Activated B cell treated with CpG ODN at 0.5 μM for 24 hours (primary cell): Measurements from ENCODE around the gene KLC1. TPM values are rescaled to one million over a fixed set of nuclear protein-coding genes. Genes with fewer than 3 reads are reported as not detected.
A peak's percentile ranks its signal among the peaks of the same experiment; 100 is the strongest.

Experiments
- ATAC-seq: fragments of 200-7000 bp; cut with Tn5 transposase; one replicate; pipeline ENCODE4 v1.10.0; 2021; ENCODE audit warnings: low read depth, mild to moderate bottlenecking, moderate library complexity
- CTCF ChIA-PET: fragments of 350-600 bp; sonication (Branson Sonifier 250); formaldehyde crosslinking; loops from one replicate; lab custom pipeline; 2021; ENCODE audit warnings: antibody characterized with exemption; lab: Charles Lee
- POLR2A ChIA-PET: fragments of 350-600 bp; sonication (Branson Sonifier 250); formaldehyde crosslinking; loops from one replicate; lab custom pipeline; 2021; ENCODE audit warnings: antibody characterized with exemption; lab: Charles Lee
- DNase-seq: peaks from one replicate; pipeline ENCODE4 v3.0.0; 2022
- H3K27ac Mint-ChIP-seq: one replicate; pipeline ENCODE4 v1.8.0; 2020; ENCODE audit warnings: mixed read lengths
- H3K27me3 Mint-ChIP-seq: one replicate; pipeline ENCODE4 v1.8.0; 2021; ENCODE audit warnings: mixed read lengths
- H3K36me3 Mint-ChIP-seq: one replicate; pipeline ENCODE4 v1.8.0; 2021; ENCODE audit warnings: low read depth, mixed read lengths
- H3K4me1 Mint-ChIP-seq: one replicate; pipeline ENCODE4 v1.8.0; 2021; ENCODE audit warnings: mixed read lengths
- H3K4me3 Mint-ChIP-seq: one replicate; pipeline ENCODE4 v1.8.0; 2020; ENCODE audit warnings: mild to moderate bottlenecking, mixed read lengths
- H3K9me3 Mint-ChIP-seq: one replicate; pipeline ENCODE4 v1.8.0; 2020; ENCODE audit warnings: mixed read lengths
- intact Hi-C: fragments of 100-400 bp; cut with micrococcal nuclease; formaldehyde crosslinking; loops from one replicate; pipeline ENCODE4 v1.15.1; 2024
- total RNA-seq: library from RNA; stranded (reverse); gene quantifications from 2 replicates; pipeline ENCODE4 v1.2.3, GENCODE V29; 2022
- TF ChIP-seq, protein P1 (sequence below): fragments of 200-600 bp; IDR thresholded peaks from one replicate; pipeline ENCODE4 v1.8.0; 2022; ENCODE audit warnings: antibody characterized with exemption, mild to moderate bottlenecking

Gene KLC1
- total RNA-seq, 1 donor from 2014 or later = 153 TPM

DNA sequence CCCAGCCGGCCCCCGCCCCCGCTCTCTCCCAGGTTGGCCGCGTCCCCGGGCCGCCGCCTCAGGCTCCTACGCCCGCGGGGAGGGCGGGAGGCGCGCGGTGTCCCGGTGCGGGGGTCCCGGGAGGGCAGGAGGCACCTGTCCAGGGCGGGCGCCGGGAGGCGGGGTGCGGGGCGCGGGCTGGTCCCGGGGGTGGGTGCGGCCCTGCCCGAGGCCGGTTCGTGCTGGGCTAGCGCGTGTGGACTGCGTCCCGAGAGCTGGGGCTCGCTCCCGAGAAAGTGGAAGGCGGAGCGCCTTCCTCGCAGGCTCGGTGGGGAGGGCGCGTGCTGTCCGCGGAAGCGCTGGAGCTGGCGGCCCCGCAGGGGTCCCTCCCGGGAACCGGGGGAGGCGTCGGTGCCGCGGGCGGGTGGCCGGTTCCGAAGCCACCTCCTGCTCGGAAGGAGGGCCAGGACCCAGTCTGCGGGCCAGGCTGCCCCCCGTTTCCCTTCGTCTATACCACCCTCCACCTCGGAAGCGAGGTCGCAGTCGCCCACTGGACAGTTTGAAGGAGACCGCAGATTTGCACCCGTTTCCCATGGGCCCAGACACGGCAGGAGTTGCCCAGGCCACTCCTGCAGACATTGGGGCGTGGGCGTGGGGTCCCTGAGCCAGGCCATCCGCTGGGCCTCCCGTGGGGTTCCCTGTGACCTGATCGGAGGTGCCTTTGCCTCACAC is 87.2 kb downstream of the KLC1 start:
- no peaks in the 10 kb centered on the region for H3K27me3 Mint-ChIP-seq
- H3K27ac Mint-ChIP-seq = no peak overlapping the region
- CTCF ChIA-PET = no interaction called here
- ATAC-seq = no peak
- no peaks in the 10 kb centered on the region for H3K9me3 Mint-ChIP-seq
- H3K36me3 Mint-ChIP-seq = peaks cover 4% of the 10 kb centered on the region
- TF ChIP-seq, protein P1, sequence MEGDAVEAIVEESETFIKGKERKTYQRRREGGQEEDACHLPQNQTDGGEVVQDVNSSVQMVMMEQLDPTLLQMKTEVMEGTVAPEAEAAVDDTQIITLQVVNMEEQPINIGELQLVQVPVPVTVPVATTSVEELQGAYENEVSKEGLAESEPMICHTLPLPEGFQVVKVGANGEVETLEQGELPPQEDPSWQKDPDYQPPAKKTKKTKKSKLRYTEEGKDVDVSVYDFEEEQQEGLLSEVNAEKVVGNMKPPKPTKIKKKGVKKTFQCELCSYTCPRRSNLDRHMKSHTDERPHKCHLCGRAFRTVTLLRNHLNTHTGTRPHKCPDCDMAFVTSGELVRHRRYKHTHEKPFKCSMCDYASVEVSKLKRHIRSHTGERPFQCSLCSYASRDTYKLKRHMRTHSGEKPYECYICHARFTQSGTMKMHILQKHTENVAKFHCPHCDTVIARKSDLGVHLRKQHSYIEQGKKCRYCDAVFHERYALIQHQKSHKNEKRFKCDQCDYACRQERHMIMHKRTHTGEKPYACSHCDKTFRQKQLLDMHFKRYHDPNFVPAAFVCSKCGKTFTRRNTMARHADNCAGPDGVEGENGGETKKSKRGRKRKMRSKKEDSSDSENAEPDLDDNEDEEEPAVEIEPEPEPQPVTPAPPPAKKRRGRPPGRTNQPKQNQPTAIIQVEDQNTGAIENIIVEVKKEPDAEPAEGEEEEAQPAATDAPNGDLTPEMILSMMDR = no peak
- DNase-seq = no peak
- POLR2A ChIA-PET = interaction anchor here (0.5 to 1.5 kb wide), 7 partner anchors 11 to 1399 kb away, joined by 3 to 7 read pairs (median 4); partner anchors contain the start of gene KLC1
- peak overlapping the region; percentile 81 for H3K4me3 Mint-ChIP-seq
- intact Hi-C loops = loop anchor here (10.0 kb wide), 1 partner anchor 381 kb away; the partner anchor contains the start of gene EIF5
- peaks cover 34% of the 10 kb centered on the region for H3K4me1 Mint-ChIP-seq

DNA sequence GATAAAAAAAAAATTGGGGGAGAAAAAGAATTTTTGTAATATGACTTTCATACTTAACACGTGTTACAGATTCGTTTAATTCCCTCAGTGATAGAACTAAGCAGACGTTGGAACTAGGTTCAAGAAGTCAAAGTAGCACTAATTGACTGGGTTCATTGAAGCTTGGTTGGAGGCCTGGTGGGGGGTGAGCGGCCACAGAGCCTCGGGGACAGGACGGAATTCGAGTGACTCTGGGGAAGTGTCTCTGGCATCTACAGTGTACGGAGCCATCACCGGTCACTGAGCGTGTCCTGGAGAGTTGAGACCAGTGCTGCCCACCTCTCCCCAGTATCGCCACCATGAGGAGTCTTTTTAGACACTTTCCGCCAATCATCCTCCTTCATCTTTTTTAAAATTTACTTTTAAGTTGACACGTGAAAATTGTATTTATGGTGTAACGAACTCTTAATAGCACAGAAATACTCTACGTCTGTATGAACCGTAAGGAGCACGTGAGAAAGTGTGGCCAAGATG is 87.9 kb downstream of the KLC1 start:
- ChIA-PET POLR2A (interaction anchor here (0.6 kb wide), 1 partner anchor 57 kb away, joined by 4 read pairs; no protein-coding TSS in a partner anchor), CTCF (no interaction called here)
- DNase-seq (no peak), ATAC-seq (no peak)
- Mint-ChIP-seq H3K27me3 (no peaks in the 10 kb centered on the region), H3K4me3 (peak overlapping the region; percentile 81), H3K36me3 (peaks cover 3% of the 10 kb centered on the region), H3K4me1 (peaks cover 34% of the 10 kb centered on the region), H3K9me3 (no peaks in the 10 kb centered on the region), H3K27ac (no peak overlapping the region)
- TF ChIP-seq, protein P1 = no peak
- intact Hi-C loops = loop anchor here (10.0 kb wide), 1 partner anchor 382 kb away; the partner anchor contains the start of gene EIF5

DNA sequence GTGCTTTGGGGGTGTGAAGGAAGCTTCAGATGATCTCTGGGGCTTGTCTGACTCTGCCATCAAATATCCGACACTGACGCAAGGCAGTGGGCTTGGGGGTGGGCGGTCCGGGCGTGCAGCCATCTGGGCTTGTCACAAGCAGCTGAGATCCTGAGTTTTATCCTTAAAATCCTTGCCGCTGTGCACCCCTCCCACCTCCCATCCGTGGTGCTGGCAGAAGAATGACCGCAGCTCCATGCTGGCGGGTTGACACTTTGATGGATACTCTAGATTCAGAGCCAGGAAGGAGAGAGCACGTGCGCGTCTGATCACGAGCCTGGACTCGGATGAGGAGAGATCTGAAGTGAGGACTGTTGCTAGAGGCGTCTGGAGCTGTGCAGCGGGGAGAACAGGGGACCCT is 89.6 kb downstream of the KLC1 start:
- ATAC-seq (no peak), DNase-seq (no peak)
- CTCF ChIA-PET = no interaction called here
- H3K27me3 Mint-ChIP-seq = no peaks in the 10 kb centered on the region
- no peaks in the 10 kb centered on the region for H3K9me3 Mint-ChIP-seq
- intact Hi-C loops = loop anchor here (10.0 kb wide), 1 partner anchor 384 kb away; the partner anchor contains the start of gene EIF5
- no peak overlapping the region for H3K4me3 Mint-ChIP-seq
- no peak overlapping the region for H3K27ac Mint-ChIP-seq
- H3K36me3 Mint-ChIP-seq = peaks cover 3% of the 10 kb centered on the region
- TF ChIP-seq, protein P1 = no peak
- H3K4me1 Mint-ChIP-seq = peaks cover 34% of the 10 kb centered on the region
- POLR2A ChIA-PET = interaction anchor here (0.5 to 0.7 kb wide), 2 partner anchors 8 to 202 kb away, joined by 4 to 5 read pairs; no protein-coding TSS in a partner anchor

DNA sequence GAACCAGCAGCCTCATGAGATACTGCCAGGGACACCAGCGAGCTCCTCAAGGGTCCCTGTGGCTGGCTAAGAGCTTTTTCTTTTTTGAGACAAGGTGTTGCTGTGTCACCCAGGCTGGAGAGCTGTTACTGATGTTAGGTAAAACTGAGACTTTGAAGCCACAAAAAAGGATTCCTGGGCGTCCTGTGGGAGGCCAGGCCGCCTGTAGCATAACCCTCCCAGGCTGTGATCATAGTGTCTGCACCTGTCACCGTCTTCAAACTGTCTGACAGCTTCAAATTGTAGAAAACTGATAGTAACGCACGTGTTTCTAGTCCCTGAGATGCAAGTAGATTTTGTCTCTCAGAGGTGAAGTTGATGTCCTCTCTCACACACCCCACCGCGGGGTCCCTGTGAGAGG is 90.7 kb downstream of the KLC1 start:
- intact Hi-C loops = loop anchor here (10.0 kb wide), 1 partner anchor 385 kb away; the partner anchor contains the start of gene EIF5
- peaks cover 3% of the 10 kb centered on the region for H3K36me3 Mint-ChIP-seq
- POLR2A ChIA-PET = no interaction called here

More for the DNA sequence above, 90.7 kb downstream of the KLC1 start:
- ATAC-seq = no peak
- Mint-ChIP-seq H3K27ac (no peak overlapping the region), H3K4me1 (peaks cover 24% of the 10 kb centered on the region), H3K9me3 (no peaks in the 10 kb centered on the region), H3K27me3 (no peaks in the 10 kb centered on the region), H3K4me3 (no peak overlapping the region)
- TF ChIP-seq, protein P1 = no peak
- CTCF ChIA-PET = no interaction called here
- DNase-seq = no peak
